Endothelial cell of umbilical vein (primary cell): ENCODE results near the gene PRDM13.

Experiments
- CTCF ChIP-seq, 2 donors: IDR thresholded peaks; 1 replicate in 1 of 2; 2 replicates in 1 of 2; pipeline ENCODE4 v1.5.1; 2011; ENCODE audit warnings: low read length in 2 of 2, mild to moderate bottlenecking in 2 of 2, moderate library complexity in 2 of 2, control low read depth in 1 of 2, inconsistent platforms in 1 of 2, low read depth in 1 of 2; ENCODE audit not compliant: insufficient read depth in 1 of 2; ENCODE audit errors: extremely low read depth in 1 of 2
- EZH2 ChIP-seq: IDR thresholded peaks from 2 replicates; pipeline ENCODE4 v1.6.1; 2012; ENCODE audit warnings: borderline replicate concordance, low read depth, mild to moderate bottlenecking, moderate library complexity, low read length, inconsistent platforms; ENCODE audit not compliant: severe bottlenecking
- JUN ChIP-seq: IDR thresholded peaks from 2 replicates; pipeline ENCODE4 v1.6.1; 2011; ENCODE audit warnings: borderline replicate concordance, low read depth; ENCODE audit not compliant: insufficient read length, insufficient read depth
- MAX ChIP-seq: IDR thresholded peaks from 2 replicates; pipeline ENCODE4 v1.6.1; 2011; ENCODE audit not compliant: insufficient read depth, insufficient read length
- MYC ChIP-seq: IDR thresholded peaks from one replicate; pipeline ENCODE4 v1.6.1; 2011; ENCODE audit warnings: mild to moderate bottlenecking, low read depth, low read length
- POLR2A ChIP-seq: IDR thresholded peaks from 2 replicates; pipeline ENCODE4 v1.6.1; 2012; ENCODE audit warnings: low read depth, mild to moderate bottlenecking, control low read depth, low read length
- POLR2AphosphoS5 ChIP-seq: IDR thresholded peaks from 2 replicates; pipeline ENCODE4 v1.6.1; 2012; ENCODE audit warnings: low read depth, mild to moderate bottlenecking, control low read depth, low read length, moderate library complexity; ENCODE audit not compliant: insufficient read depth

- TF ChIP-seq CTCF (IDR thresholded peaks at IDR 0.05; ENCODE audit: extremely low read depth in 1 of 2, insufficient read depth in 1 of 2, low read depth in 1 of 2, low read length in 2 of 2) (no peak), POLR2AphosphoS5 (no peak), POLR2A (no peak), EZH2 (no peak), MAX (no peak), JUN (no peak), MYC (no peak)
Measured at GRCh38 chr6:99563056-99563723, 43.4 kb upstream of the PRDM13 start.
